Left ventricle myocardium superior (tissue), 1 donor: ENCODE results near the gene PCDHA6. TPM values are rescaled to one million over a fixed set of nuclear protein-coding genes. Genes with fewer than 3 reads are reported as not detected.

Experiments
- total RNA-seq: library from RNA; stranded (reverse); fragmentation: NEBNext Ultra II Directional; extraction: Animal tissue kit (Norgen Biotek cat#: 25700); gene quantifications from one replicate; pipeline ENCODE4 v1.2.1, GENCODE V29; 2021
- donor health status: DM: no; HTN: yes; CAD: no; lungs with severe emphysema.

The PCDHA6 gene
- total RNA-seq, 1 donor from 2014 or later = not detected

Other genes with a start within 250 kb of the PCDHA6 start
- 31.0 TPM for gene CD14, start 194.8 kb upstream of the PCDHA6 start, total RNA-seq
- 3.2 TPM for gene TMCO6, start 188.5 kb upstream of the PCDHA6 start, total RNA-seq
- gene NDUFA2, start 180.3 kb upstream of the PCDHA6 start, total RNA-seq = 161 TPM
- gene IK, start 180.1 kb upstream of the PCDHA6 start, total RNA-seq = 73.7 TPM
- gene WDR55, start 163.1 kb upstream of the PCDHA6 start, total RNA-seq = 12.1 TPM
- gene DND1, start 154.4 kb upstream of the PCDHA6 start, total RNA-seq = 0.67 TPM
- 36.7 TPM for gene HARS1, start 136.6 kb upstream of the PCDHA6 start, total RNA-seq
- gene HARS2, start 136.5 kb upstream of the PCDHA6 start, total RNA-seq = 27.9 TPM
- 31.4 TPM for gene ZMAT2, start 127.5 kb upstream of the PCDHA6 start, total RNA-seq
- not detected for gene PCDHA1, start 41.8 kb upstream of the PCDHA6 start, total RNA-seq
- gene PCDHA2, start 33.1 kb upstream of the PCDHA6 start, total RNA-seq = not detected
- 0.07 TPM for gene PCDHA3, start 26.9 kb upstream of the PCDHA6 start, total RNA-seq
- 0.10 TPM for gene PCDHA4, start 20.9 kb upstream of the PCDHA6 start, total RNA-seq
- gene PCDHA5, start 6.3 kb upstream of the PCDHA6 start, total RNA-seq = not detected
- gene PCDHA7, start 6.3 kb downstream of the PCDHA6 start, total RNA-seq = 0.12 TPM
- gene PCDHA8, start 13.2 kb downstream of the PCDHA6 start, total RNA-seq = not detected
- gene PCDHA9, start 20.4 kb downstream of the PCDHA6 start, total RNA-seq = not detected
- 0.15 TPM for gene PCDHA10, start 27.9 kb downstream of the PCDHA6 start, total RNA-seq
- gene PCDHA11, start 41.0 kb downstream of the PCDHA6 start, total RNA-seq = not detected
- gene PCDHA12, start 47.3 kb downstream of the PCDHA6 start, total RNA-seq = not detected
- 0.10 TPM for gene PCDHA13, start 54.2 kb downstream of the PCDHA6 start, total RNA-seq
- 0.10 TPM for gene PCDHAC1, start 98.3 kb downstream of the PCDHA6 start, total RNA-seq
- gene PCDHAC2, start 138.5 kb downstream of the PCDHA6 start, total RNA-seq = 0.10 TPM
- gene PCDHB1, start 223.4 kb downstream of the PCDHA6 start, total RNA-seq = not detected